DMS79 treated with DMSO at 0.1 percent for 48 hours (cell line): ENCODE data around the gene KLHL14.
"Not testable (repeated sequence)": the region's sequence is repeated elsewhere in the genome, so short reads cannot be mapped to it uniquely, and the experiment has no call there.

Experiments
- DNase-seq: peaks from one replicate; lab custom pipeline; 2025; lab: John Stamatoyannopoulos, UW

KLHL14 gene

DNA sequence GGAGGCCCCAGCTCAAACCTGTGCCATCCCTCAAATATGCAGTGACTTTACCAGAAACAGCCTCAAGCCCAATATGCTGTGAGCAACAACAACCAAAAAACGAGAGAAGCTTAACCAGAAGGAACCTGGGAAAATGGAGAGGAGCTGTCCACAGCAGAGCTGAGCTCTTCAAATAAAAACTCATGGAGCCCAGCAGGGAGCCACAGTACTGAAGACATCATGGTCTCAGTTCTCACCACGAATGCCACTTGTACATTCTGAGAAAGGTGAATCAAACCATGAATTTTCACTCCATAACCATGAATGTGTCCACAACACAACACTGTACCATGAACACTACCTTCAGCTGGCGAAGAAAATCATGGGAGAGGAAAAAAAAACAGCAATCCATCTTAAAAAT is 50.5 kb downstream of the KLHL14 start:
- DNase-seq = no peak

DNA sequence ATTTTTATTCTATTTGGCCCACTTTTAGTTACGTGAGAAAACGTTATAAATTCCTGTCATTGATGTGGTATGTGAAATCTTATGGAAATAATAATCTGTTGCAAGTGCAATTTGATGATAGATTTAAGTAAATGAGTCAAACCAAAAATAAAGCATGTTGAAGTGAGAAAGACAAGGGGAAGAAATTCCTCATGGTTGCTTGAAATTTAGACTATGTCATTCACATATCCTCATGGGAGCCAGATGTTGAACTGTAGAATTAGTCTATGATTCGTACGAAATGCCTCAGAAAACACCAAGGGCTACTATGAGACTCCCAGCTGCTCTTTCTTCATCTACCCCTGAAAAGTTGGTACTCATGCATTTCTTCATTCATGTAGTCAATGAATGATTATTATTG is 55.7 kb downstream of the KLHL14 start:
- DNase-seq = no peak

DNA sequence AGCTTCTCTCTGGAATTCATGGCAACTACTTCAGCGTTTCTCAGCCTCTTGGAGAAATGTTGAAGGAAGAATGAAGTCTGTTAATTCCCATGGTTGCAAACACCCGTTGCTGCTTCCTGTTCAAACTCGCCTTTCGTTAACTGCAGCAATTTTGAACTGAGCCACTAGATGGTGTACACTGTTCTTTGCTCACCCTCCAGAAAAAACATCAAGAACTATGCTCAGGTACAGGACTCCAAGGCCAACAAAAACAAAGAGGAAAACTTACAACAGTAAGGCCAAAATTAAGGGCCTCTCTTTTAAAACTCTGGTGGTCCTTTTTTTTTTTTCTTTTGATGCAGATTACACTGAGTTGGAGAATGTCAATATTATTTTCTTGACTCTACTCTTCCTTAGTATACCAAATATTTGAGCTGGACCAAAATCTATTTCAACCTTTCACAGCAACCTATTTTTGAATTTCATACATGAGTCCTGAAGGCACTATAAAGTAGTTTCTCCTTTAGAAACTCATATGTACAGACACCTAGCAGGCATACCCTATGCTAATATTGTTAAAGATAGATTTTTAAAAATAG is 58.2 kb downstream of the KLHL14 start:
- peak; percentile 74 for DNase-seq

DNA sequence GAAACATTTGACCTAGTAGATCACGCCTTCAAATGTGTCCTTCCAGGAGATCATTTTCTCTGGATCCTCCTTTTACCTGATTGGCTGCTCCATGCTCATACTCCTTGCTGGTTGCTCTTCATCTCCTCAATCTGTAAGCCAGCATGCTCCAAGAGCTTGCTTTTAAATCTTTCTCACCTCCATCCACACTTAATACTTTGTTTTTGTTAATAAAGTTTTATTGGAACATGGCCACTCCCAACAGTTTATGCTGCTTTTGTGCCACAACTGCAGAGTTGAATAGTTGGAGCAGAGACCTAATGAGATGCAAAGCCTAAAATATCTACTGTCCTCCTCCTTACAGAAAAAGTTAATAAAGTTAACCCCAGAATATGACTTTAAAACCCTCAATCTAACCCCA is 60.0 kb downstream of the KLHL14 start:
- DNase-seq = no peak

DNA sequence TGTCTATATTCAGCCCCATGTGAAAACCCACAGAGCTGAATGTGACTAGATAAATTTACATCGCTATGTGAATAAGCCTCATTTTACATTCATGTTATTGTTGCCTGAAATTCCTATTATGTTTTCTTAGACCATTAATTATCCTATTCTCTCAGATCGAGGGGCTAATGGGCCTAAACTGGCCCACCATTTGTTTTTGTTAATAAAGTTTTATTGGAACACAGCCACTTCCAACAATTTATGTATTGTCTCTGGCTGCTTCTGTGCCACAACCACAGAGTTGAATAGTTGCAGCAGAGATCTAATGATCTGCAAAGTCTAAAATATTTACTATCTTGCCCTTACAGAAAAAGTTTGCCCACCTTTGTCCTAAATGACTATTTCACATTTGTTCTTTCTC is 61.0 kb downstream of the KLHL14 start:
- DNase-seq = no peak

DNA sequence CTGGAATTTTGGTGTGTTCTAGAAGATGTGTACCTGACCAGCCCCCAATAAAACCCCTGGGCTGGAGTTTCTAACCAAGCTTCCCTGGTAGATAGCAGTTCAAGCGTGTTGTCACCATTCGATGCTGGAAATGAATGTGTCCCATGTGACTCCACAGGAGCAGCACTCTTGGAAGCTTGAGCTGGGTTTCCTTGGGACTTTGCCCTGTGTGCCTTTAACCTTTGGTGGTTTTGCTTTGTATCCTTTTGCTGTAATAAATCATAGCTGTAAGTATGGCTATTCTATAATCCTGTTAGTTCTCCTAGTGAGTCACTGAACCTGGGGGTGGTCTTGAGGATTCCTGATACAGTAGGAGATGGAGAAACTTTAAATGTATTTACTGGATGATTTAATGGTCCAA is 65.2 kb downstream of the KLHL14 start:
- no peak for DNase-seq

DNA sequence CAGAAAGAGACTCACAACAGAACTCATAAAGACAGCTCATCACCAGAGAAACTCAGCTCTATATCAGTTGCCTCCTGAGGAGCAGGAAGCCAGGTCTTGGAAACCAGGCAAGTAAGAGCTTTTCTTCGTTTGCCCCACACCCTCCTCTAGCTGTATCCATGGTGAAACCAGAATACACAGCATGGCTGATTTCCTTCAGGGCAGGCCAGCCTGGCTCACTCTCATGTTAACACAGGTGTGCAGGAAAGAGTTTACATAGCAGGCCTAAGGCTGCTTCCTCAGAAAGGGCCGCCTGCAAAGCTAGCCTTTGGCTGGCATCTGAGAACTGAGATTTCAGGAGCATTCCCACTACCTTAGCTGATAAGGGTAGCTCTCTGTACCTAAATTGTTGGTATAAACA is 65.7 kb downstream of the KLHL14 start:
- DNase-seq = no peak

DNA sequence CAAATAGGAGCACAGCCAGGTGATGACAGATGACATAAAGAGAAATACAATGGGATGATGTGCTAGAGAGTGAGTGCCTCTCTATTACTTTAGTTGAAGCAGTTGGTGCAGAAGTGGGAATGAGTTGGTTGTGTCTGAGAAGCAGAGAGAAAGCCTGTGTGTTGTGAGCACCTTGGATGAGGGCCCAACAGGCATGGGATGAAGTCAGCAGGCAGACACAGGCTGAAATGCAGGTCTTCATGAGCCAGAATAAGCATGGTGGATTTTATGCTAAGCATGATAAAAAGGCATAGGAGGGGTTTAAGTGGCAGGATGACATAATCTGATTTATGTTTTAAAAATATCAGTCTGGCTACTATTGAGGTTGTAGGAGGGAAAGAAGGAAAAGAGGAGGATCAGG is 71.5 kb downstream of the KLHL14 start:
- DNase-seq = no peak

DNA sequence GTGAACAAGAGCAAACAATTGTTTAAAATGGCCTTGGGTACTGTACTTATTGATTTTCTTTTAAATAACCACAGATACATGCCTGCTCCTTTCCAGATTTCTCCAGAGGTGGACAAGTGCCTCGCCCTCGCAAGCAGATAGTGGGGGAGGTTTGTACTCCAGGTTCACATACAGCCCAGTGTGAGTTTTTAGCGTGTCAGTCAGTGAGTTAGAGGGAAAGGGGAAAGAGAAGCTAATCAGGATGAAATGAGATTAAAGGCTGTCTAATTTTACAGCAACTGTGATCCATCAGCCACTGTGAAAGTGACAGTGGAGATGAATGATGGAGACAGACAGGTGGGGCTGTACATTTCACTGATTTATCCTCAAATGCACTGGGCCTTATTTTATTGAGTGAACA is 74.7 kb downstream of the KLHL14 start:
- DNase-seq = no peak

DNA sequence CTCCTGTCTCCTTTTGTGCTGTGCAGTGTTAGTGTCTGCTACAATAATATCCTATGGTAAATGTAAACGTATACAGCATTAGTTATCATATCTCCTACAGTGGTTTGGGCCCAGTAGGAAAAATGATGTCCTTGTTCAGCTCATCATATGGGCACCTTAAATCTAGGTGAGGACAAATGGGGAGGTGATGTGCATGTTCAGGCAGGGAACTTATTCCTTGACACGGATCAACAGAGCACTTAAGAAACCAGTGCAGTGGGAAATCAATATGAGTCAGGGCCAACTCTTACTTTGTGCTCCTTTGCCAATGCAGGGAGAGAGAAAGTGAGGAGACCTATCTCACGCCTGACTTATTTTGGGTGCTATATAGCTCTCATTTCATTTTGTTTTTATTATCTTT is 76.4 kb downstream of the KLHL14 start:
- DNase-seq = peak; percentile 67

DNA sequence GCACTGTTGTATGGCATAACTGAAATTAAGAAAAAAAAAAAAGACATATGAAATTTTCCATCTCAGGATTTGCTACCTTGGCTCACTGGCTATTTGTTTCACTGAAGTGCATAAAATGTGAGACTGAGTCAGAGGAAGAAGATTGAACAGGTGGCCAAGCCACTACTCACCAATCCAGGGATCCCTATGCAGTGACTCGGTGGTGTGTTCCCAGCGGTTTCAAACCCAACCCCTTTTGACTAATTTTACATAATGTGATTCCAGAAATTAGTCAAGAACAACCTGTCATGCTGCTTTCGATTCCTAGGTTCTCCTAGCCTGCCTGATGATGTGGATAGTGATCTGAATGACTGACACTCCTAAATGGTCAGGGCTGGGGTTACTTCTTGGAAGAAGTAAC is 77.3 kb downstream of the KLHL14 start:
- DNase-seq = no peak

DNA sequence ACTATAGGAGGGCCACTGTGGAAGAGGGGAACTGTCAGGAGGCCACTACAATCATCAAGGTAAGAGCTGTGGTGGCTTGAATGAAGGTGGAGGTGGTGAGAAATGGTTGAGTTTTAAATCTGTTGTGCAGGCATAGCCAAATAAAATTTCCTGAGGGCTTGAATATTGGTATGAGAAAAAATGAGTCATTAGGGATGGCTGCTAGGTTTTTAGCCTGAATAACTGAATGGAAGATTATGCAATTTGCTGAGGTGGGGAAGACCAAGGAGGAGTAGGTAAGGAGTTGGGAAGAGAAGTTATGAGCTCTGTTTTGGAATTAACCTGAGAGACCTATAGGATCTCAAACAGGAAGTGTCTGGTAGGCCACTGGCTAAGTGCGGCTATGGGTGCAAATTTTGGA is 84.0 kb downstream of the KLHL14 start:
- no peak for DNase-seq

DNA sequence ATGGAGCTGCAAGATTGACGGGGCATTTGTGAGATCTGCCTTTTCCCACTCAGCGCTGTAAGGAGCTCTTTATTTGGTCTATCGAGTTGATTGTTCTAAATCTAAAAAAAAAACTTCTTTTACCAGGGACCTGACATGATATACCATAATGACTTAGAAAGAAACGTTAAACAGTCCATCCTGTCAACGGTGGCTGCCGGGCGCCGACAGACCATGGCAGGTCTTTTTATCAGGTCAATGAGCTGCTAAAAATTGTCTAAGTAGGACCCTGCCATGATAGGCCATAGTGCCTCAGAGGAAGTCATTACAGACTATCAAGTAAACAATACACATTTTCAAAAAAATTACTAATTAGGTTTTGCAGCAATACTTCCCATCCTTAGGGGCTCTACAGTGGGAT is 87.9 kb downstream of the KLHL14 start:
- DNase-seq = no peak

DNA sequence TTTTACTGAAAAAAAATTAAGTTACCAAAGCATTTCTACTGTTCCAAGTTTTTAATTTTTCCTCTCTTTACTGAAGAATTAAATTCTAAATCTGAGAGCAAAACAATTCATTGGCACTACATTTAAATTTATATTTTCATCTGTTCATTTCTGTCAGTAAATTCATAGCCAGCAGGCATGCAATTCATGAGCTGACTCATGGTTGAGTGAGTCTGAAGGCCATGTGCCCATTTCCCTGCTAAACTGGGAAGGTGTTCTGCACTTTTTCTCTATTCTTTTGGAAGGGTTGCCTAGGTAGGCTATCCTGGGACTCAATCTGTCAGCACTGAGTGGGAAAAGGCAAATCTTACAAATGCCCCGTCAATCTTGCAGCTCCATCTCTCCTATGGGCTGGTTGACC is 88.7 kb downstream of the KLHL14 start:
- no peak for DNase-seq

DNA sequence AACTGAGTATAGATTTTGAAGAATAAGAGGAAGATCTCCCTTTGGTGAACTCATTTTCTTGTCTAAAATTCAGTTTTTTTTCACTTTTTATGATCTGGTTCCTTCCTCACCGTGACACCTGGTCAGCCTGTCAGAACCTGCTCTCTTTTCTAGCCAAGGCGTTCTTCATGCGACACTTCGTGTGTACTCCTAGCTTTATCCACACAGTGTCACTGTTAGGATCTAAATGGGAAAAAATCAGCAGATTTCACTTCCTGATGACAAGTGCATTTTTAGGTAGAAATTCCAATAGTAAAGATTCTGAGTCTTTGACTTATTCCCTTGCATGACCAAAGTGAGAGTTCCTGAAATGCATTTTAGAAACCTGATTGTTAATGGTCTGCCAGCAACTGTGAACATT is 89.8 kb downstream of the KLHL14 start:
- DNase-seq = no peak

DNA sequence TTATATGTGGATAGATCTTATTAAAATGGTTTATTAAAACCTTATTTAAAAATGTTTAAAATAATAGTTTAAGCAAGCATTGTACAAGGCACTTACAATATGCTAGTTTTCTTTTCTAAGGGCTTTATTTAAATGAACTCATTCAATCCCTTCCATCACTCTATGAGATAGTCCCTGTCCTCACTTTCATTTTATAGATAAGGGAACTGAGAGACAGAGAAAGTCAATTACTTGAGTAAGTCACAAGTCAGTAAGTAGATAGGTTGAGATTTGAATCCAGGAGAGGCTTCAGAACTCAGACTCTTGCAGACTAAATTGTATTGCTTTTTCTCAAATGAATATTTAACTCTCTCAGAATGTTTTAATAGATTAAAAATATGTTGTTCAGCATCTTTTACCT is 95.2 kb downstream of the KLHL14 start:
- no peak for DNase-seq

DNA sequence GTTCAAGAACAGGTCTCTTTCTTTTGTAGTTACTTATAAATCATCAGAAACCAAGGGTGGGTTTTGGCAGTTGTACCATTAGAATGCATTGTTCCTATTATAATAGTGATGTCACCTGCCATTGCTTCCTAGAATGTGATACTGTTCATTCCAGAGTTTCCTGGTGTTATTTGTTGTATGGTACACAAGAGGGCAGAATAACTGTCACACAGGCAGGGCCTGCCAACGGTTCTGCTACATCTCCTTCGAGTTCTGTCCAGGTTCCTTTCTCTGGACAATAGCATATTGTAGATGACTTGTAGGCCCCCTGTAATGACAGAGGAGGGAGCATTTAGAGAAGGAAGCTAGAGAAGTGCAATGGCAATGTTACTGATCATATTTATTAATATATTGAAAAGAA is 98.3 kb downstream of the KLHL14 start:
- DNase-seq = no peak

DNA sequence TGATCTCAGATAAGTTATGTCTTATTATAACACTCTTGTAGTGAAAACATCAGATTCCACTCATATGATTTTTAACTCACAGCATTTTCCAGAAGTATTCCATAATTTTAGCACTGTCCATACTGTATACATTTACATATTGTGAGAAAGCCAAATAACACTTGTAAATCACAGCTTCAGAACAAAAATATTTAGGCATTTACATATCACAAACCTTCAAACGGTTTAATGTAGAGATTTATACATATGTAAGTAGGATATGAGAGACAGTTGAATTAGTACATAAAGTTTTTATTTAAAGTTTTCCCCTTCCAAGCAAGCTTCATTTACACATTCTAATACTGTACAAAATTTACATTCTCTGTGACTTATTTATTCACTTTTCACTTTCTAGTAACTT is 100.4 kb downstream of the KLHL14 start:
- no peak for DNase-seq

DNA sequence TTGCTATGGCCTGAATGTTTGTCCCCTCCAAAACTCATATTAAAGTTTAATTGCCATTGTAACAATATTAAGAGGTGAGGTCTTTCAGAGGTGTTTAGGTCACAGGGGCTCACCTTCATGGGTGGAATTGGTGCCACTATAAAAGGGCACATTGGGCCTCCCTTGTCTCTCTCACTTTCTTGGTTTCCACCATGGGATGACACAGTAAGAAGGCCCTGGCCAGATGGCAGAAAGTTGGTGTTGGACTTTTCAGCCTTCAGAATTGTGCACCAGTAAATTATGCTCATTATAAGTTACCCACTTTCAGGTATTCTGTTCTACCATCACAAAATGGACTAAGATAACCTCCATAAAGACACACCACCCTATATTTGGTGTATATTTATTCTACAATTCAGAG is 102.1 kb downstream of the KLHL14 start:
- no peak for DNase-seq

DNA sequence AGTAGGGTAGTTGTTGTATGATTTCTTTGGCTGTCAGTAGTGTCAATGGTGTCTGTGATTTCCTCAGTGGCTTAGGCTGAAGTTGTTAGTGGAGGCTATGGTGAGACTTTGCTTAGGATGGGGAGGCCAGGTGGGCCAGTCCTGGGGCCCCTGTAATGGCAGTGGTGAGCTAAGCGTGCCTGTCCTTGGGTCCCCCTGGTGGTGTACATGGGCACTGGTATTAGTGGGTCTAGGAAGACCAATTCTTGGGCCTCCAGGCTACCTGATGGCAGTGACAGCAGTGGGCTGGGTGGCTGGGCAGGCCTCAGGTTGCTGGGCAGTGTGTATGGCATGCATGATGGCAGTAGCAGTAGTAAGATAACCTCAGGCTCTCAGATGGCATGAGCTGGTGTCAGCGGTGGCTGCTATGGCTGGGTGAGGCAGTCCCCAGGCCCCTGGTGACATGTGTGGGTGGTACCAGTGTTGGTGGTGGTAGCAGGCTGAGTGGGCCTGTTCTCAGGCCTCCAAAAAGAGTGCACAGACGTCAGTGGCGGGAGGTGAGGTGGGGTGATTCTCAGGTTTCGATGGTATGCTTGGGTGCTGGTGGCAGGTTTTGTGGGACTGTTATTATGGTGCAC is 103.2 kb downstream of the KLHL14 start:
- no peak for DNase-seq

DNA sequence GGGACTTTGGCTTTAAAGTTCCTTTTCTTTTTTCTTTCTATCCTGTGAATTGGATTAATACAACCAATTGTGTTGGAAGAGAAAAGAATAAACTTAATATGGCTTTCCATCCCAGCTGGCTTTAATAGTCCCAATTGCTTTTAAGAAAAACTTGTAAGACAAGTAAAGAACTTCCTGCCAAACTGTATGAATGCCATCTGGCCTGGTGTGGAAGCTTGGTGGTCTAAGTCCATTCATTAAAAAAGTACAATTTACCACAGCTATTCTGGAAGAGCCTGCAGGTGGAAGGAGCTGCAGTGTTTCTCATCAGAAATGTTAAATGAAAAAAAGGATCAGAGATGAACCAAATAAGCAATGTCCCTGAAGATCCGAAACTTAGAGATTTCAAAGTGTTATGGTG is 103.9 kb downstream of the KLHL14 start:
- DNase-seq = no peak

DNA sequence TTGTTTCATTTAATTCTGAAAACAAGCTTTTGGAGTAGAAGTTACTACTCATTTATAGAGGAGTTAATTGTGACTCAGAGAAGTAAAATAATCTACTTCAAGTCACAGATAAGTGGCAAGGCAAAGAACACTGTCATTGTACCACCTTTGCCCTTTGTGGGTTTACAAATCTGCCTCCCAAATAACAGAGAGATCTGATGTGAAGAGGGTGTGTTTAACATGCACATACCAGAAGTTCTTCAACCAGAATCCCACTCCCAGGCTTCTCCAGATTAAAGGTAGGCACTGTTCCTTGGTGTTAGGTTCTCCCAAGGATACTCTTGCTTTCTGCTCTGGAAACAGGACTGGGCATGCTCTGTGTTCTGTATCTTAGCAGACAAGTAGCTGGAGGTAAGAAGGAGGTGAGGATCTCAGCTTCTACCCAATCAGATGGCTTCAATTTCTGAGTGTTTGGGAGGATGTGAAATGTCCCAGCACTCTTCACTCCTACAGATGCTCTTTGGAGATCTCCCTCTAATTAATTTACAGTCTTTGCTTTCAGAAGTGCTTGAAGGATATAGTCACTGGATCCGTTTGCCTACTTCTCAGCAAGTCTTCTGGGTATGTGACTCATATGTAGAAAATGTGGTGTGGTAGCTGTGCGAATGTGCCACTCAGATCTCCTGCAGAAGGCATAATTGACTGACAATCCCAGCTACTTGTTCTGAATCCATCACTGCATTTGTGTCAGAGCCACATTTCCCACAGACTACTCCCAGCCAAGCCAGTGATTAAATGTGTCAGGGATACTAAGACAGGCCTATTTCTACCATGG is 111.1 kb downstream of the KLHL14 start:
- no peak for DNase-seq

DNA sequence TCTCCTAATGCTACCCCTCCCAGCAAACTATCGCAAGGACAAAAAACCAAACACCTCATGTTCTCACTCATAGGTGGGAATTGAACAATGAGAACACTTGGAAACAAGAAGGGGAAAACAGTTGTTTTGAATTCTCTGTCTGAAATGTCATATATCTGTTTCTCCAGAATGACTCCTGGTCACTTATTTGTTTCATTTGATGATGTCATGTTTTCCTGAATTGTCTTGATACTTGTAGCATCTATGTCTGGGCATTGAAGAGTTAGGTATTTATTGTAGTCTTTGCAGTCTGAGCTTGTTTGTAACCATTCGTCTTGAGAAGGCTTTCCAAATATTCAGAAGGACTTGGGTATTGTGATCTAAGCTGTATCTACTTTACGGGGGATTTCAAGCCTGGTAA is 118.3 kb downstream of the KLHL14 start:
- not testable (repeated sequence) for DNase-seq

DNA sequence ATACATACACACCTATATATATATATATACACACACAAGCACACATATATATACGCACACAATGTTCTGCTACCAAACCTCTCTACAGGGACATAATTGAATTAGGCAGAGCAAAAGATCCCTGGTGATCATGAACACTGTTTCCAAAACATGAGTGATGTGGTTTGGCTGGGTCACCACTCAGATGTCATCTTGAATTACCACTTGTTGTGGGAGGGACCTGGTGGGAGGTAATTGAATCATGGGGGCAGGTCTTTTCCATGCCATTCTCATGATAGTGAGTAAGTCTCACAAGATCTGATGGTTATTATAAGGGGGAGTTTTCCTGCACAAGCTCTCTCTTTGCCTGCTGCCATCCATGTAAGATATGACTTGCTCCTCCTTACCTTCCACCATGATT is 135.2 kb downstream of the KLHL14 start:
- not testable (repeated sequence) for DNase-seq
